WTC11 (cell line): ENCODE measurements around the gene MRPL39. TPM values are rescaled to one million over a fixed set of nuclear protein-coding genes. Genes with fewer than 3 reads are reported as not detected.
A peak's percentile ranks its signal among the peaks of the same experiment; 100 is the strongest.

Experiments
- ATAC-seq: fragments of 200-7000 bp; cut with Tn5 transposase; 2 replicates; pipeline ENCODE4 v1.10.0; 2021; ENCODE audit warnings: mild to moderate bottlenecking, moderate library complexity
- CTCF ChIA-PET: fragments of 300-600 bp; sonication (Branson Sonifier 250); formaldehyde crosslinking; loops from one replicate; lab custom pipeline; 2021; ENCODE audit warnings: antibody characterized with exemption; lab: Charles Lee
- POLR2A ChIA-PET: fragments of 350-600 bp; sonication (Branson Sonifier 250); formaldehyde crosslinking; loops from one replicate; lab custom pipeline; 2021; ENCODE audit warnings: antibody characterized with exemption; lab: Charles Lee
- DNase-seq: peaks from one replicate; pipeline ENCODE4 v3.0.0; 2021; ENCODE audit warnings: low spot score
- H3K27ac Mint-ChIP-seq: 2 replicates; pipeline ENCODE4 v1.8.0; 2021; ENCODE audit warnings: mixed read lengths
- H3K27me3 Mint-ChIP-seq: 2 replicates; pipeline ENCODE4 v1.8.0; 2021; ENCODE audit warnings: low read depth, mild to moderate bottlenecking, moderate library complexity, mixed read lengths
- H3K36me3 Mint-ChIP-seq: 2 replicates; pipeline ENCODE4 v1.8.0; 2021; ENCODE audit warnings: mixed read lengths
- H3K4me1 Mint-ChIP-seq: 2 replicates; pipeline ENCODE4 v1.8.0; 2022; ENCODE audit warnings: mixed read lengths
- H3K4me3 Mint-ChIP-seq: 2 replicates; pipeline ENCODE4 v1.8.0; 2021; ENCODE audit warnings: mild to moderate bottlenecking, moderate library complexity, mixed read lengths
- H3K9me3 Mint-ChIP-seq: 2 replicates; pipeline ENCODE4 v1.8.0; 2021; ENCODE audit warnings: mixed read lengths
- E2F5 ChIP-seq: sonication (generic); formaldehyde crosslinking; IDR thresholded peaks from 2 replicates; pipeline ENCODE4 v1.8.1; 2022; ENCODE audit warnings: mild to moderate bottlenecking, moderate library complexity, missing genetic modification reagents
- ELF4 ChIP-seq: sonication (generic); formaldehyde crosslinking; IDR thresholded peaks from 2 replicates; pipeline ENCODE4 v1.8.1; 2022; ENCODE audit warnings: low read depth, mild to moderate bottlenecking, moderate library complexity, missing genetic modification reagents
- FOXP4 ChIP-seq: sonication (generic); formaldehyde crosslinking; IDR thresholded peaks from 2 replicates; pipeline ENCODE4 v1.8.0; 2022; ENCODE audit warnings: mild to moderate bottlenecking, missing genetic modification reagents
- HMGA2 ChIP-seq: fragments of 250-450 bp; sonication (Bioruptor Pico); IDR thresholded peaks from 2 replicates; pipeline ENCODE4 v1.4.0; 2021; ENCODE audit warnings: mild to moderate bottlenecking, moderate library complexity
- KAT7 ChIP-seq: sonication (generic); formaldehyde crosslinking; IDR thresholded peaks from 2 replicates; pipeline ENCODE4 v1.8.1; 2023; ENCODE audit warnings: missing genetic modification reagents, mild to moderate bottlenecking, borderline replicate concordance
- MLX ChIP-seq: sonication (generic); formaldehyde crosslinking; IDR thresholded peaks from 2 replicates; pipeline ENCODE4 v1.8.1; 2023; ENCODE audit warnings: mild to moderate bottlenecking, missing genetic modification reagents, moderate library complexity
- MXD4 ChIP-seq: fragments of 250-450 bp; sonication (Bioruptor Pico); IDR thresholded peaks from 2 replicates; pipeline ENCODE4 v1.8.0; 2021; ENCODE audit warnings: mild to moderate bottlenecking, moderate library complexity, borderline replicate concordance
- MYBL2 ChIP-seq: sonication (generic); formaldehyde crosslinking; IDR thresholded peaks from 2 replicates; pipeline ENCODE4 v1.8.1; 2023; ENCODE audit warnings: mild to moderate bottlenecking, moderate library complexity, missing genetic modification reagents
- NR1H2 ChIP-seq: sonication (generic); formaldehyde crosslinking; IDR thresholded peaks from 2 replicates; pipeline ENCODE4 v1.9.0; 2021; ENCODE audit warnings: mild to moderate bottlenecking, moderate library complexity, missing genetic modification reagents
- OVOL2 ChIP-seq: fragments of 250-450 bp; sonication (Bioruptor Pico); IDR thresholded peaks from 2 replicates; pipeline ENCODE4 v1.9.0; 2021; ENCODE audit warnings: mild to moderate bottlenecking, borderline replicate concordance
- PREB ChIP-seq: sonication (generic); formaldehyde crosslinking; IDR thresholded peaks from 2 replicates; pipeline ENCODE4 v1.8.1; 2022; ENCODE audit warnings: mild to moderate bottlenecking, missing genetic modification reagents, moderate library complexity, borderline replicate concordance
- SMAD3 ChIP-seq: sonication (generic); formaldehyde crosslinking; IDR thresholded peaks from 2 replicates; pipeline ENCODE4 v1.8.0; 2022; ENCODE audit warnings: missing genetic modification reagents, mild to moderate bottlenecking, borderline replicate concordance
- TCF7 ChIP-seq: sonication (generic); formaldehyde crosslinking; IDR thresholded peaks from 2 replicates; pipeline ENCODE4 v1.8.0; 2022; ENCODE audit warnings: mild to moderate bottlenecking, low read depth, missing genetic modification reagents, moderate library complexity
- USF1 ChIP-seq: sonication (generic); formaldehyde crosslinking; IDR thresholded peaks from 2 replicates; pipeline ENCODE4 v1.8.0; 2022; ENCODE audit warnings: mild to moderate bottlenecking, missing genetic modification reagents
- ZNF232 ChIP-seq: sonication (generic); formaldehyde crosslinking; IDR thresholded peaks from 2 replicates; pipeline ENCODE4 v1.8.0; 2022; ENCODE audit warnings: mild to moderate bottlenecking, missing genetic modification reagents
- ZNF281 ChIP-seq: sonication (generic); formaldehyde crosslinking; IDR thresholded peaks from 2 replicates; pipeline ENCODE4 v1.8.0; 2023; ENCODE audit warnings: mild to moderate bottlenecking, missing genetic modification reagents
- ZNF317 ChIP-seq: sonication (generic); formaldehyde crosslinking; IDR thresholded peaks from 2 replicates; pipeline ENCODE4 v1.8.1; 2023; ENCODE audit warnings: low read depth, mild to moderate bottlenecking, moderate library complexity, missing genetic modification reagents, borderline replicate concordance
- ZNF512 ChIP-seq: sonication (generic); formaldehyde crosslinking; IDR thresholded peaks from 2 replicates; pipeline ENCODE4 v1.8.1; 2022; ENCODE audit warnings: missing genetic modification reagents, borderline replicate concordance
- total RNA-seq: library from RNA; stranded (reverse); gene quantifications from 3 replicates; pipeline ENCODE4 v1.2.3, GENCODE V29; 2021
- TF ChIP-seq, protein P1 (sequence below): fragments of 200-600 bp; IDR thresholded peaks from 2 replicates; pipeline ENCODE4 v1.8.0; 2022; ENCODE audit warnings: antibody characterized with exemption

MRPL39 gene
- total RNA-seq, 1 experiment from 2014 or later: 34.7 TPM

GRCh38 chr21:25537174-25537573 lies 70.1 kb downstream of the MRPL39 start:
- no peaks in the 10 kb centered on the region for H3K27me3 Mint-ChIP-seq
- ChIA-PET POLR2A (no interaction called here), CTCF (no interaction called here)
- H3K36me3 Mint-ChIP-seq: no peaks in the 10 kb centered on the region
- ATAC-seq (no peak), DNase-seq (no peak)
- peaks cover 5% of the 10 kb centered on the region for H3K4me1 Mint-ChIP-seq
- TF ChIP-seq KAT7 (CRISPR knock-in tag) (no peak), MXD4 (CRISPR knock-in tag) (no peak), ZNF317 (CRISPR knock-in tag) (peak; percentile 84), ZNF232 (CRISPR knock-in tag) (no peak), ELF4 (CRISPR knock-in tag) (no peak), TCF7 (CRISPR knock-in tag) (no peak)
- H3K27ac Mint-ChIP-seq: no peak overlapping the region
- H3K4me3 Mint-ChIP-seq: no peak overlapping the region
- H3K9me3 Mint-ChIP-seq: peaks cover 15% of the 10 kb centered on the region

GRCh38 chr21:25536752-25537151 lies 70.5 kb downstream of the MRPL39 start:
- ChIA-PET CTCF (no interaction called here), POLR2A (no interaction called here)
- ATAC-seq (no peak), DNase-seq (no peak)
- Mint-ChIP-seq H3K4me3 (no peak overlapping the region), H3K27ac (no peak overlapping the region), H3K27me3 (no peaks in the 10 kb centered on the region), H3K4me1 (peaks cover 5% of the 10 kb centered on the region), H3K9me3 (peaks cover 15% of the 10 kb centered on the region), H3K36me3 (no peaks in the 10 kb centered on the region)
- no peak for TF ChIP-seq E2F5
- no peak for TF ChIP-seq ZNF512 (CRISPR knock-in tag)
- TF ChIP-seq USF1 (CRISPR knock-in tag): no peak
- no peak for TF ChIP-seq TCF7 (CRISPR knock-in tag)
- no peak for TF ChIP-seq ZNF232 (CRISPR knock-in tag)
- TF ChIP-seq FOXP4: no peak

DNA sequence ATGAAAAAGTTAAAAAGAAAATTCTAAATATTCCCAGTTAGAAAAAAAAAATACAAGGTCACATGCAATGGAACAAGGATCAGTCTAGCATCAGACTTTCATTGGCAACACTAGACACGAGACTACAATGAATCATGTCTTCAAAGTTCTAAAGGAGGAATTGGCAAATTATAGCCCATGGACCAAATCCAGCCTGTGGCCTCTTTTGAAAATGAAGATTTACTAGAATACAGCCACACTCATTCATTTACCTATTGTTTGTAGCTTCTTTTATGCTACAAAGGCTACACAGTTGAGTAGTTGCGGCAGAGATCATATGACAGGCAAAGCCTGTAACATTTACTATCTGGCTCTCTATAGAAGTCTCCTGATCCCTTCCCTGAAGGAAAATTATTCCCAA lies 71.4 kb downstream of the MRPL39 start:
- Mint-ChIP-seq H3K36me3 (no peaks in the 10 kb centered on the region), H3K9me3 (peaks cover 23% of the 10 kb centered on the region), H3K27ac (no peak overlapping the region), H3K27me3 (no peaks in the 10 kb centered on the region), H3K4me3 (no peak overlapping the region), H3K4me1 (peaks cover 5% of the 10 kb centered on the region)
- ChIA-PET CTCF (no interaction called here), POLR2A (no interaction called here)
- no peak for ATAC-seq
- DNase-seq: no peak
- TF ChIP-seq ZNF281 (no peak), MLX (CRISPR knock-in tag) (no peak), OVOL2 (CRISPR knock-in tag) (no peak), MYBL2 (CRISPR knock-in tag) (no peak), HMGA2 (no peak), SMAD3 (CRISPR knock-in tag) (no peak), NR1H2 (CRISPR knock-in tag) (no peak), PREB (no peak)
- TF ChIP-seq, protein P1, sequence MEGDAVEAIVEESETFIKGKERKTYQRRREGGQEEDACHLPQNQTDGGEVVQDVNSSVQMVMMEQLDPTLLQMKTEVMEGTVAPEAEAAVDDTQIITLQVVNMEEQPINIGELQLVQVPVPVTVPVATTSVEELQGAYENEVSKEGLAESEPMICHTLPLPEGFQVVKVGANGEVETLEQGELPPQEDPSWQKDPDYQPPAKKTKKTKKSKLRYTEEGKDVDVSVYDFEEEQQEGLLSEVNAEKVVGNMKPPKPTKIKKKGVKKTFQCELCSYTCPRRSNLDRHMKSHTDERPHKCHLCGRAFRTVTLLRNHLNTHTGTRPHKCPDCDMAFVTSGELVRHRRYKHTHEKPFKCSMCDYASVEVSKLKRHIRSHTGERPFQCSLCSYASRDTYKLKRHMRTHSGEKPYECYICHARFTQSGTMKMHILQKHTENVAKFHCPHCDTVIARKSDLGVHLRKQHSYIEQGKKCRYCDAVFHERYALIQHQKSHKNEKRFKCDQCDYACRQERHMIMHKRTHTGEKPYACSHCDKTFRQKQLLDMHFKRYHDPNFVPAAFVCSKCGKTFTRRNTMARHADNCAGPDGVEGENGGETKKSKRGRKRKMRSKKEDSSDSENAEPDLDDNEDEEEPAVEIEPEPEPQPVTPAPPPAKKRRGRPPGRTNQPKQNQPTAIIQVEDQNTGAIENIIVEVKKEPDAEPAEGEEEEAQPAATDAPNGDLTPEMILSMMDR: no peak
